Mesothelial cell of epicardium (in vitro differentiated cells): ENCODE data around the gene BRI3BP. TPM values are rescaled to one million over a fixed set of nuclear protein-coding genes. Genes with fewer than 3 reads are reported as not detected.

ENCODE experiments used
- DNase-seq, 2 experiments: peaks; one replicate each; pipeline ENCODE4 v3.0.0; 2021; ENCODE audit warnings: low spot score in 2 of 2; ENCODE audit not compliant: unreplicated experiment in 2 of 2
- H3K27ac Mint-ChIP-seq: 2 replicates; pipeline ENCODE4 v1.8.0; 2021; ENCODE audit warnings: mixed read lengths
- H3K27me3 Mint-ChIP-seq: 2 replicates; pipeline ENCODE4 v1.8.0; 2021; ENCODE audit warnings: low read depth, mixed read lengths
- H3K36me3 Mint-ChIP-seq: 2 replicates; pipeline ENCODE4 v1.8.0; 2021; ENCODE audit warnings: mixed read lengths
- H3K4me1 Mint-ChIP-seq: 2 replicates; pipeline ENCODE4 v1.8.0; 2021; ENCODE audit warnings: mixed read lengths
- H3K4me3 Mint-ChIP-seq: 2 replicates; pipeline ENCODE4 v1.8.0; 2021; ENCODE audit warnings: mild to moderate bottlenecking, moderate library complexity, mixed read lengths
- H3K9me3 Mint-ChIP-seq: 2 replicates; pipeline ENCODE4 v1.8.0; 2021; ENCODE audit warnings: mixed read lengths
- CTCF ChIP-seq: fragments of 200-600 bp; sonication (generic); IDR thresholded peaks from one replicate; pipeline ENCODE4 v1.5.0; 2021; ENCODE audit warnings: antibody characterized with exemption; ENCODE audit not compliant: unreplicated experiment
- total RNA-seq: library from RNA; stranded (reverse); gene quantifications from 3 replicates; pipeline ENCODE4 v1.2.1, GENCODE V29; 2021

BRI3BP gene
- total RNA-seq, 1 donor from 2014 or later, result 7.2 TPM

- no peak for TF ChIP-seq CTCF
- H3K4me1 Mint-ChIP-seq, result no peaks in the 10 kb centered on the region
- no peak overlapping the region for H3K27ac Mint-ChIP-seq
- no peak for DNase-seq
- peaks cover 3% of the 10 kb centered on the region for H3K36me3 Mint-ChIP-seq
- no peaks in the 10 kb centered on the region for H3K27me3 Mint-ChIP-seq
- peaks cover 2% of the 10 kb centered on the region for H3K9me3 Mint-ChIP-seq
- H3K4me3 Mint-ChIP-seq, result no peak overlapping the region
Measured at GRCh38 chr12:125004621-125005020, 11.2 kb downstream of the BRI3BP start.

- no peak for TF ChIP-seq CTCF
- no peaks in the 10 kb centered on the region for H3K27me3 Mint-ChIP-seq
- no peak for DNase-seq
- H3K4me1 Mint-ChIP-seq, result no peaks in the 10 kb centered on the region
- peaks cover 2% of the 10 kb centered on the region for H3K9me3 Mint-ChIP-seq
- H3K36me3 Mint-ChIP-seq, result peaks cover 3% of the 10 kb centered on the region
- H3K27ac Mint-ChIP-seq, result no peak overlapping the region
- no peak overlapping the region for H3K4me3 Mint-ChIP-seq
Measured at GRCh38 chr12:125005652-125006051, 12.2 kb downstream of the BRI3BP start.

GRCh38 chr12:125006365-125006764, 12.9 kb downstream of the BRI3BP start:
- Mint-ChIP-seq H3K4me1 (no peaks in the 10 kb centered on the region), H3K27me3 (no peaks in the 10 kb centered on the region), H3K4me3 (no peak overlapping the region), H3K9me3 (peaks cover 2% of the 10 kb centered on the region), H3K36me3 (peaks cover 3% of the 10 kb centered on the region), H3K27ac (no peak overlapping the region)
- TF ChIP-seq CTCF, result no peak
- no peak for DNase-seq

- no peak overlapping the region for H3K27ac Mint-ChIP-seq
- no peaks in the 10 kb centered on the region for H3K27me3 Mint-ChIP-seq
- H3K36me3 Mint-ChIP-seq, result peaks cover 11% of the 10 kb centered on the region
- no peaks in the 10 kb centered on the region for H3K9me3 Mint-ChIP-seq
- no peak for DNase-seq
- no peak for TF ChIP-seq CTCF
- H3K4me3 Mint-ChIP-seq, result no peak overlapping the region
- H3K4me1 Mint-ChIP-seq, result no peaks in the 10 kb centered on the region
Measured at GRCh38 chr12:125013816-125014442, 20.5 kb downstream of the BRI3BP start.

GRCh38 chr12:125014526-125014925, 21.1 kb downstream of the BRI3BP start:
- H3K4me1 Mint-ChIP-seq, result no peaks in the 10 kb centered on the region
- no peaks in the 10 kb centered on the region for H3K9me3 Mint-ChIP-seq
- no peaks in the 10 kb centered on the region for H3K27me3 Mint-ChIP-seq
- H3K4me3 Mint-ChIP-seq, result no peak overlapping the region
- DNase-seq, result no peak
- H3K27ac Mint-ChIP-seq, result no peak overlapping the region
- TF ChIP-seq CTCF, result no peak
- peaks cover 14% of the 10 kb centered on the region for H3K36me3 Mint-ChIP-seq
